ENCODE results near the gene N4BP2L1. TPM values are rescaled to one million over a fixed set of nuclear protein-coding genes. Genes with fewer than 3 reads are reported as not detected.
A peak's percentile ranks its signal among the peaks of the same experiment; 100 is the strongest.

The N4BP2L1 gene
- total RNA-seq, 1 donor from 2014 or later, result 10.2 TPM

- peaks cover 7% of the 10 kb centered on the region for H3K36me3 Mint-ChIP-seq (ENCODE audit: unreplicated experiment)
- H3K4me1 Mint-ChIP-seq (ENCODE audit: unreplicated experiment), result peaks cover 17% of the 10 kb centered on the region
- no peaks in the 10 kb centered on the region for H3K9me3 Mint-ChIP-seq (ENCODE audit: unreplicated experiment)
- no peak overlapping the region for H3K4me3 Mint-ChIP-seq (ENCODE audit: unreplicated experiment)
- H3K27ac Mint-ChIP-seq (ENCODE audit: unreplicated experiment), result no peak overlapping the region
- no peak for TF ChIP-seq CTCF (IDR thresholded peaks at IDR 0.05)
- peaks cover 2% of the 10 kb centered on the region for H3K27me3 Mint-ChIP-seq (ENCODE audit: unreplicated experiment)
- no peak for DNase-seq (ENCODE audit: extremely low spot score, unreplicated experiment)
These were observed 19.0 kb downstream of the N4BP2L1 start for GRCh38 chr13:32409001-32409313.

- no peak overlapping the region for H3K4me3 Mint-ChIP-seq (ENCODE audit: unreplicated experiment)
- no peak overlapping the region for H3K27ac Mint-ChIP-seq (ENCODE audit: unreplicated experiment)
- peaks cover 7% of the 10 kb centered on the region for H3K36me3 Mint-ChIP-seq (ENCODE audit: unreplicated experiment)
- H3K4me1 Mint-ChIP-seq (ENCODE audit: unreplicated experiment), result peaks cover 18% of the 10 kb centered on the region
- no peaks in the 10 kb centered on the region for H3K9me3 Mint-ChIP-seq (ENCODE audit: unreplicated experiment)
- TF ChIP-seq CTCF (IDR thresholded peaks at IDR 0.05), result no peak
- peaks cover 2% of the 10 kb centered on the region for H3K27me3 Mint-ChIP-seq (ENCODE audit: unreplicated experiment)
- DNase-seq (ENCODE audit: extremely low spot score, unreplicated experiment), result no peak
These were observed 19.5 kb downstream of the N4BP2L1 start for GRCh38 chr13:32408296-32409000.

- Mint-ChIP-seq H3K36me3 (ENCODE audit: unreplicated experiment) (peaks cover 7% of the 10 kb centered on the region), H3K4me3 (ENCODE audit: unreplicated experiment) (no peak overlapping the region), H3K27me3 (ENCODE audit: unreplicated experiment) (peaks cover 2% of the 10 kb centered on the region), H3K27ac (ENCODE audit: unreplicated experiment) (no peak overlapping the region), H3K9me3 (ENCODE audit: unreplicated experiment) (no peaks in the 10 kb centered on the region), H3K4me1 (ENCODE audit: unreplicated experiment) (peaks cover 24% of the 10 kb centered on the region)
- DNase-seq (ENCODE audit: extremely low spot score, unreplicated experiment), result no peak
- TF ChIP-seq CTCF (IDR thresholded peaks at IDR 0.05), result no peak
These were observed 20.1 kb downstream of the N4BP2L1 start for GRCh38 chr13:32407854-32408253.

GRCh38 chr13:32403108-32403507, 24.8 kb downstream of the N4BP2L1 start:
- Mint-ChIP-seq H3K27me3 (ENCODE audit: unreplicated experiment) (no peaks in the 10 kb centered on the region), H3K9me3 (ENCODE audit: unreplicated experiment) (no peaks in the 10 kb centered on the region), H3K4me1 (ENCODE audit: unreplicated experiment) (peaks cover 14% of the 10 kb centered on the region)

More at GRCh38 chr13:32403108-32403507, 24.8 kb downstream of the N4BP2L1 start:
- Mint-ChIP-seq H3K36me3 (ENCODE audit: unreplicated experiment) (peaks cover 10% of the 10 kb centered on the region), H3K4me3 (ENCODE audit: unreplicated experiment) (no peak overlapping the region), H3K27ac (ENCODE audit: unreplicated experiment) (peak overlapping the region; percentile 57)
- no peak for TF ChIP-seq CTCF (IDR thresholded peaks at IDR 0.05)
- no peak for DNase-seq (ENCODE audit: extremely low spot score, unreplicated experiment)
